GM10847 (cell line): Measurements from ENCODE around the gene PAXX.

Source experiments
- POLR2A ChIP-seq: IDR thresholded peaks from 2 replicates; pipeline ENCODE4 v1.6.1; 2011; ENCODE audit not compliant: insufficient read length; ENCODE audit errors: extremely low read depth

PAXX gene

DNA sequence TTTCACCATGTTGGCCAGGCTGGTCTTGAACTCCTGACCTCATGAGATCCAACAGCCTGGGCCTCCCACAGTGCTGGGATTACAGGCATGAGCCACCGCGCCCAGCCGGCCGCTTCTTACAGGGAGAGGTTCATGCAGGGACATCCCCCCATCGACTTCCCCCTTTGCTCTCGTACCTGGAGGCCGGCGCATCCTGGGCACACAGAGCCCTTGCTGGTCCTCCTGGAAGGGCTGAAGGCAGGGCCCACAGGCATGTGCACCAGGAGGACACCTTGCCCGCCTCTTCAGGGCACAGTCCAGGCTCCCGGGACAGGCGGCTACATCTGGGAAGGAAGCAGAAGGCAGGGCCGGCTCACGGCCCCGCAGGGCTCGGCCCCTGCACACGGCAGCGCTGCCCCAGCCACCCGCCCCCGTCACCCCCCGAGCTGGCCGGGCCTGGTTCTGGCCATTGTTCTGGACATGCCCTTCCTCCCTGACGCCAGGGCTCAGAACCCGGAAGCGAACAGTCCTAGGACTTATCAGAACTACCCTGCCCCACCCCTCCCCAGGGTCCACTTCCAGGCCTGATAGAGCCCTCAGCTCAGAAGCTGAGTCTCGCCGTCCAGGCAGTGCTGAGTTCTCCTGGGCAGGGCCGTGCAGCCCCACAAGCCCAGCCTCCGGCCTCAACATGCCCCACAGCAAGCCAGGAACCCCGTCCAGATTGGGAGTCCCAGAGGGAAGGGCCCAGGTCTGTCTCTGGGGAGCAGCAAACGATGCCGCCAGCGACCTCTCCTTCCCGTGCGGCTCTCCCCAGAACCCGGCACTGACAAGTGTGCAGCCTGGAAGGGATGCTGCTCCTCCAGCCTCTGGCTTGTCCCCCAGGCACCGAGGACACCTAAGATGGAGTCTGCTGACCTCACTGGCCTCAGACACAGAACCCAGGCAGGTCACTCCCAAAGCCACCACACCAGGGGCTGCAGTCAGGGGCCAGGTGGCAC, 50.8 kb downstream of the PAXX start:
- no peak for TF ChIP-seq POLR2A
